Spinal cord (tissue), 10 donors: ENCODE results near the gene PHETA1. TPM values are rescaled to one million over a fixed set of nuclear protein-coding genes. Genes with fewer than 3 reads are reported as not detected.

Source experiments
- DNase-seq, 6 donors: peaks; one replicate each; pipeline versions ENCODE4 v3.0.0 to v3.0.0-alpha.2; 2013 to 2015; ENCODE audit warnings: low spot score in 6 of 6, low read depth in 4 of 6
- H3K27ac ChIP-seq: one replicate; pipeline ENCODE4 v1.5.1; 2013; ENCODE audit warnings: low read depth, low read length, control low read depth
- H3K27me3 ChIP-seq: one replicate; pipeline ENCODE4 v1.6.1; 2013; ENCODE audit warnings: low read length; ENCODE audit not compliant: control insufficient read depth, insufficient read depth
- H3K36me3 ChIP-seq: one replicate; pipeline ENCODE4 v1.6.1; 2013; ENCODE audit warnings: low read length; ENCODE audit not compliant: control insufficient read depth, insufficient read depth
- H3K4me1 ChIP-seq: one replicate; pipeline ENCODE4 v1.6.1; 2013; ENCODE audit warnings: low read length; ENCODE audit not compliant: control insufficient read depth, insufficient read depth
- H3K4me3 ChIP-seq: one replicate; pipeline ENCODE4 v1.5.1; 2013; ENCODE audit warnings: low read depth, low read length, control low read depth
- H3K9me3 ChIP-seq: one replicate; pipeline ENCODE4 v1.6.1; 2013; ENCODE audit warnings: low read length; ENCODE audit not compliant: control insufficient read depth, insufficient read depth
- WGBS: methylation state at CpG from one replicate; pipeline ENCODE4 v1.1.5; 2013; ENCODE audit warnings: missing lambda C conversion rate; ENCODE audit not compliant: insufficient coverage; 5-methylcytosine and 5-hydroxymethylcytosine counted together
- polyA plus RNA-seq, 2 donors: library from polyadenylated mRNA; unstranded; fragments of 120-200 nt; gene quantifications; one replicate each; pipeline ENCODE4 v1.2.1, GENCODE V29; 2013; ENCODE audit not compliant: insufficient read length in 2 of 2
- total RNA-seq, 2 donors: library from RNA; depleted of rRNA in 1 of 2; stranded (reverse); fragments of 120-200 nt in 1 of 2; fragments of >200 nt in 1 of 2; gene quantifications; one replicate each; pipeline versions ENCODE4 v1.2.3 to v1.2.4, GENCODE V29; 2013 to 2014
- donor health status: healthy.

Gene PHETA1
- total and polyA plus RNA-seq, 4 donors = 3.4 to 20.4 (median 11.8) TPM

- DNase-seq = no peak
- 89% methylated on average over 7 of the region's 7 CpGs for WGBS
- Histone ChIP-seq H3K27ac (no peak overlapping the region), H3K27me3 (no peaks in the 10 kb centered on the region), H3K4me3 (no peak overlapping the region), H3K4me1 (peaks cover 3% of the 10 kb centered on the region), H3K9me3 (peaks cover 2% of the 10 kb centered on the region), H3K36me3 (peaks cover 2% of the 10 kb centered on the region)
These were observed 15.9 kb downstream of the PHETA1 start for GRCh38 chr12:111353026-111353425.

DNA sequence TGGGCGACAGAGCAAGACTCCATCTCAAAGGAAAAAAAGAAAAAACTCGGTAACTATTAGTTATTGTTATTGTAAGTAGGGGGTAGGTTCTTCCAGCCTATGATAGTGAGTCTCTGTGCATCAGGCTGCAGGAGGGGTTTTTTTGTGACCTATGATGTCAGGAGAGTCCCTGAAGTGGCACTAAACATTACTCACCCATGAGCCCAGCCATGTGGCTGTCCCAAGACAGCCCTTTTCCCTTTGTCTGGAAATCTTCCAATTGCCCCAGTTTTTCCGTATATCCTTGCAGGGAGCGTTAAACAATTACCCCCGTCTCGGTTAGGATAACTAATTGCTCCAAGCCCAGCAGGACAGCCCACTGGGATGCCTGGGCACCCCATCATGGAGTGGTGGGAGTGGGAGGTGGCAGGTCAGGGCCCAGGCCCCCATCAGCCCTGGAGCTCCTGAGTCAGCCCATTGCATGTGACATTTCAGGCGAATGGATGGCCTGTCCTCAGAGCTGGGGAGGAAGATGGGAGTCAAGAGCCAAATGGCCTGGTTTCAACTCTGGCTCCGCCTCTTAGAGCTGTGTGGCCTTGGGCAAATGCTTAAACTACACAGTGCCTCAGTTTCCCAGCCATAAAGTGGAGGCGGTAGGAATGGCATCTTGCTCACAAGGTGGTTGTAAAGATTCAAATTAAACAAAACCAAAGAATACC lies 16.4 kb downstream of the PHETA1 start:
- DNase-seq = no peak
- peaks cover 3% of the 10 kb centered on the region for H3K4me1 ChIP-seq
- H3K27me3 ChIP-seq = no peaks in the 10 kb centered on the region
- peaks cover 5% of the 10 kb centered on the region for H3K9me3 ChIP-seq
- H3K4me3 ChIP-seq = no peak overlapping the region
- peaks cover 8% of the 10 kb centered on the region for H3K36me3 ChIP-seq
- H3K27ac ChIP-seq = no peak overlapping the region
- 61% methylated on average over 7 of the region's 9 CpGs for WGBS

DNA sequence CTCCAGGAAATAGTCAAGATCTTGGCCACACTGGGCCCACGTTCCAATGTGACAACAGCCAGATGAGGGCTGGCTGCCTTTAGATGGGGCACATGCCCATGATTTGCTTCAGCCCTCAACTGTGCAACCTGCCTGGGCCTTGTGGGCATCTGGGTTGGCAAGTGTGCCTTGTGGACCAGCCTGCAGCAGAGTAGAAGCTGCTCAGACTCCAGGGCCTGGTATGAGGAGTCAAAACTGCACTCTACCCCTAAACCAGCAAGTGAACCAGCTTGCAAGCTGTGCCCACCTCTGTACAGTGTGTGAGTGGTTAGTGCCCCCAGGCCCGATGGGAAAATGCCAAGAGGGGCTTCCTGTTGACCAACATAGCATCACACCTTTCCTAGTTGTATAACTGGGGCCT lies 17.9 kb downstream of the PHETA1 start:
- Histone ChIP-seq H3K27me3 (no peaks in the 10 kb centered on the region), H3K9me3 (peaks cover 5% of the 10 kb centered on the region), H3K27ac (no peak overlapping the region), H3K4me3 (no peak overlapping the region), H3K4me1 (peaks cover 3% of the 10 kb centered on the region), H3K36me3 (peaks cover 10% of the 10 kb centered on the region)
- WGBS = 100% methylated on average over 2 of the region's 2 CpGs
- no peak for DNase-seq

DNA sequence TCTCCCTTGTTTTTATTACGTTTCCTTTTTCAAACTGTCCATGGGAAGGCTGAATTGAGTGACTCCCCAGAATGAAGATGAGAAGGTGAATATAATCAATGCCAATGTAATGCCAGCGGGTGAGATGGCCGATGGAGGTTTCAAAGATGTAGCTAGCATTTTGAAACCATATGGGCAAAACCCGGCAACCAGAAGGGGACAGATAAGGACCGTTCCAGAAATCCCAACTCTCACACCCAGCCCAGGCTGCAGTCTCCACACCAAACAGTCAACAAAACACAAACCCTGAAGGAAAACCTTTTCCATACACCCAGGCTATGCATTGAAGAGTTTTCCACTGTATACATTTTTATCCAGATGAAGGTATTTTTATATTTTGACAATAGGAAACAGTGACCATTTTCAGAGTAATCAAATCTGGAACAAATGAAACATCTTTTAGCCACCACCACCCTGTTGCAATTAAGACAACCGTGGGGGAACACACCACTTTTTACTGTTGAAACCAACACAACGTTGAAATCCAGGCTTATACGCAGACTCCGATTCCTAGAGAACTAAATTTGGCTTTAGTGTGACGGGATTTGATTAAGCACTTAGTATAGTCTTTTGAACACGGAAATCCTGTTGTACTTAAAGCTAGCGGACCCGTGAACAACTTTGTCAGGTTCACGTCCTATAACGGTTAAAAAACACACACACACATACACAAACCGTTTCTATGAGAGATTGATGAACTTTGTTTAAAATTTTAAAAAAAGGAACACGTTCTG lies 19.0 kb downstream of the PHETA1 start:
- Histone ChIP-seq H3K27me3 (no peaks in the 10 kb centered on the region), H3K4me3 (no peak overlapping the region), H3K9me3 (peaks cover 5% of the 10 kb centered on the region), H3K27ac (no peak overlapping the region), H3K36me3 (peaks cover 10% of the 10 kb centered on the region), H3K4me1 (peaks cover 3% of the 10 kb centered on the region)
- no peak for DNase-seq
- WGBS = 97% methylated on average over 5 of the region's 17 CpGs

- WGBS = over 99% methylated on average over 9 of the region's 11 CpGs
- Histone ChIP-seq H3K4me1 (peaks cover 3% of the 10 kb centered on the region), H3K36me3 (peaks cover 10% of the 10 kb centered on the region), H3K27me3 (no peaks in the 10 kb centered on the region), H3K4me3 (no peak overlapping the region), H3K9me3 (peaks cover 5% of the 10 kb centered on the region), H3K27ac (no peak overlapping the region)
- no peak for DNase-seq
These were observed 19.7 kb downstream of the PHETA1 start for GRCh38 chr12:111349101-111349747.

DNA sequence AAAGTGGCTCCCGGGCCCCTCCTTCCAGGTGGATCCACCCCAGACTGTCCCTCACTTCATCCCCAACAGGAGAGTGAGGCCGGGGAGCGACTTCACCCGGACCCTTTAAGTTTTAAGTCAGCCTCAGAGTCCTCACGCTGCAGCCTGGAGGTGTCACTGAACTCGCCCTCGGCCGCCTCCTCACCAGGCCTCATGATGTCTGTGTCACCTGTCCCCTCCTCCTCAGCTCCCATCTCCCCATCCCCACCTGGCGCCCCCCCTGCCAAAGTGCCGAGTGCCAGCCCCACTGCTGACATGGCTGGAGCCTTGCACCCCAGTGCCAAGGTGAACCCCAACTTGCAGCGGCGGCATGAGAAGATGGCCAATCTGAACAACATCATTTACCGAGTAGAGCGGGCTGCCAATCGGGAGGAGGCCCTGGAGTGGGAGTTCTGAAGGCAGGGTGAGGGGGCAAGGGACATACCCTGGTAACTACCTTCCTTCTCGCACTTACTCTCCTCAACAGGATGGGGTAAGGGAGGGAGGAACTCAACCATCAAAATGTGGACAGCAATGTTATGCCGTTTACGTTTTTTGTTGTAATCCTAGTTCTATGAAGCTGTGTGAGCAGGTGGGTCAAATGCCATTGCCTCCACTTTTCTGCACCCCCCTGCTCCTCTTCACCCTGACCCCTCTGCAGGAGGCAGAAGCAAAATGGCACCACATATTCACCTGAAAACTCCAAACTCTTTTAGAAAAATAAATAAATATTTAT lies 20.8 kb downstream of the PHETA1 start:
- Histone ChIP-seq H3K9me3 (peaks cover 5% of the 10 kb centered on the region), H3K27ac (no peak overlapping the region), H3K36me3 (peaks cover 10% of the 10 kb centered on the region), H3K27me3 (no peaks in the 10 kb centered on the region), H3K4me3 (no peak overlapping the region), H3K4me1 (peaks cover 3% of the 10 kb centered on the region)
- DNase-seq = no peak
- 100% methylated on average over 8 of the region's 18 CpGs for WGBS

- Histone ChIP-seq H3K4me3 (no peak overlapping the region), H3K36me3 (peaks cover 15% of the 10 kb centered on the region), H3K27ac (no peak overlapping the region), H3K4me1 (no peaks in the 10 kb centered on the region), H3K9me3 (peaks cover 5% of the 10 kb centered on the region), H3K27me3 (no peaks in the 10 kb centered on the region)
- WGBS = 91% methylated on average over 2 of the region's 4 CpGs
- no peak for DNase-seq
These were observed 24.5 kb downstream of the PHETA1 start for GRCh38 chr12:111344254-111344875.

- WGBS = 100% methylated on average over 1 of the region's 1 CpG
- peaks cover 17% of the 10 kb centered on the region for H3K36me3 ChIP-seq
- DNase-seq = no peak
- no peaks in the 10 kb centered on the region for H3K27me3 ChIP-seq
- H3K4me1 ChIP-seq = no peaks in the 10 kb centered on the region
- no peak overlapping the region for H3K4me3 ChIP-seq
- H3K27ac ChIP-seq = no peak overlapping the region
- H3K9me3 ChIP-seq = peaks cover 4% of the 10 kb centered on the region
These were observed 25.7 kb downstream of the PHETA1 start for GRCh38 chr12:111343181-111343580.

GRCh38 chr12:111342376-111342775 lies 26.5 kb downstream of the PHETA1 start:
- WGBS = 94% methylated on average over 5 of the region's 8 CpGs
- Histone ChIP-seq H3K4me3 (no peak overlapping the region), H3K9me3 (no peaks in the 10 kb centered on the region), H3K36me3 (peaks cover 9% of the 10 kb centered on the region), H3K27ac (no peak overlapping the region), H3K27me3 (no peaks in the 10 kb centered on the region), H3K4me1 (no peaks in the 10 kb centered on the region)
- no peak for DNase-seq
